Dermis lymphatic vessel endothelial cell (primary cell): ENCODE measurements around the gene TEX53. TPM values are rescaled to one million over a fixed set of nuclear protein-coding genes. Genes with fewer than 3 reads are reported as not detected.

Experiments
- total RNA-seq: library from RNA; depleted of rRNA; stranded (reverse); fragments of >200 nt; gene quantifications from 2 replicates; pipeline ENCODE4 v1.2.1, GENCODE V29; 2014

TEX53 gene
- not detected in 2 replicates for total RNA-seq

GRCh38 chr9:114657705-114658104, at the start of gene TEX53:
Gene TEX53, minus strand, starts transcription at chr9:114657805. Its CDS starts 31 bp downstream, at chr9:114657774.

GRCh38 chr9:114681594-114682332, 24.2 kb upstream of the TEX53 start, which contains the start of gene TEX48:
Gene TEX48, minus strand, starts transcription at chr9:114682192. Its CDS starts 10,469 bp downstream, at chr9:114671723.

Other genes with a start within 250 kb of the TEX53 start
- gene WHRN, start 152.3 kb downstream of the TEX53 start, total RNA-seq = 0.22 and 0.34 TPM in 2 replicates
- gene ATP6V1G1, start 70.0 kb downstream of the TEX53 start, total RNA-seq = 135 and 144 TPM in 2 replicates
- 4.9 and 6.6 TPM in 2 replicates for gene TMEM268, start 46.5 kb downstream of the TEX53 start, total RNA-seq
- not detected in 2 replicates for gene TEX48, start 24.4 kb upstream of the TEX53 start, total RNA-seq
- gene TNFSF15, start 148.2 kb upstream of the TEX53 start, total RNA-seq = 0.26 and 0.76 TPM in 2 replicates